Gastrocnemius medialis (tissue), 4 donors: ENCODE data around the gene TMEM126B.
A peak's percentile ranks its signal among the peaks of the same experiment; 100 is the strongest.

Source experiments
- POLR2A ChIP-seq, 2 donors: fragments of 450-650 bp; IDR thresholded peaks; one replicate each; pipeline ENCODE4 v1.6.1; 2017; ENCODE audit warnings: antibody characterized with exemption in 2 of 2, mild to moderate bottlenecking in 2 of 2, moderate library complexity in 2 of 2
- TF ChIP-seq, protein P1 (sequence below), 5 experiments: fragments of 450-650 bp in 3 of 5; fragments of 200-600 bp in 2 of 5; sonication (generic) in 2 of 5; IDR thresholded peaks in 4 of 5; conservative IDR thresholded peaks in 1 of 5; 1 replicate in 4 of 5; 2 replicates in 1 of 5; pipeline ENCODE4 v1.5.1; 2016 to 2019; ENCODE audit warnings: antibody characterized with exemption in 5 of 5, mild to moderate bottlenecking in 3 of 5, moderate library complexity in 3 of 5

DNA sequence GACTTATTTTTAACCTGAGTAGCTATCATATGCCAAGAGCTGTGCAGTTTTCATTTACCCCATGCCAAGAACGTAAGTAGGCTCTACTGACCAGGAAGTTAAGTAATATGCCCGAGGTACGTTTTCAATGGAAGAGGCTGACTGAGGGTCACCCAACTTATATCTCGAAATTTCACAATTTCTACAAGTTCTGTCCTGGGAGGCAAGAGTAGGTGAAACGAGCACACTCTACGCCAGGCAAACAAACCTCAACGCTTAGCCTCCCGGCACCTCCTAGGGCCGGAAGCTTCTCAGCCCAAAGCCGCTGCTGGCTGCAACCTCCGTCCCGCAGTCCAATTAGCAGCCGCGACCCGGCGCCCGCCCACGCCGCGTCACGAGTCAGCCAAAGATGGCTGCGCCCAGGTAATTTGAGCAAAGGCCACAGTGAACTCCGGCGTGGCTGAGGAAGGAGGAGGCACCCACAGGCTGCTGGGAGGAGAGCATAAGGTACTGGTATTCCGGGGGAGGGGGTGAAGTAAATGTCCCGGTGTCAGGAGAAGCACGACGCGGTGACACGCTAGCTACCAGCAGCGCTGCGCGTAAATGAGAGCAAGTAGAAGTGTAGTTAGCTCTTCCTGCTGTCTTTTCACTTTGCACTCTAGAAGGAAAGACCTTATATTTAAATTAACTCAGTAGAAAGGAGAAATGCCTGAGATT, 19.4 kb downstream of the TMEM126B start, which contains the start of gene TMEM126A:
- TF ChIP-seq, protein P1, sequence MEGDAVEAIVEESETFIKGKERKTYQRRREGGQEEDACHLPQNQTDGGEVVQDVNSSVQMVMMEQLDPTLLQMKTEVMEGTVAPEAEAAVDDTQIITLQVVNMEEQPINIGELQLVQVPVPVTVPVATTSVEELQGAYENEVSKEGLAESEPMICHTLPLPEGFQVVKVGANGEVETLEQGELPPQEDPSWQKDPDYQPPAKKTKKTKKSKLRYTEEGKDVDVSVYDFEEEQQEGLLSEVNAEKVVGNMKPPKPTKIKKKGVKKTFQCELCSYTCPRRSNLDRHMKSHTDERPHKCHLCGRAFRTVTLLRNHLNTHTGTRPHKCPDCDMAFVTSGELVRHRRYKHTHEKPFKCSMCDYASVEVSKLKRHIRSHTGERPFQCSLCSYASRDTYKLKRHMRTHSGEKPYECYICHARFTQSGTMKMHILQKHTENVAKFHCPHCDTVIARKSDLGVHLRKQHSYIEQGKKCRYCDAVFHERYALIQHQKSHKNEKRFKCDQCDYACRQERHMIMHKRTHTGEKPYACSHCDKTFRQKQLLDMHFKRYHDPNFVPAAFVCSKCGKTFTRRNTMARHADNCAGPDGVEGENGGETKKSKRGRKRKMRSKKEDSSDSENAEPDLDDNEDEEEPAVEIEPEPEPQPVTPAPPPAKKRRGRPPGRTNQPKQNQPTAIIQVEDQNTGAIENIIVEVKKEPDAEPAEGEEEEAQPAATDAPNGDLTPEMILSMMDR (IDR thresholded peaks at IDR 0.05 in 4 of 5, conservative IDR thresholded peaks at IDR 0.05 in 1 of 5) = no peak
- TF ChIP-seq POLR2A (IDR thresholded peaks at IDR 0.05) = peak; percentile 34 to 56
